Fibroblast of lung (primary cell): ENCODE data around the gene SRPK2.

ENCODE experiments used
- CTCF ChIP-seq, 2 donors: IDR thresholded peaks in 1 of 2; conservative IDR thresholded peaks in 1 of 2; 1 replicate in 1 of 2; 2 replicates in 1 of 2; pipeline ENCODE4 v1.5.1; 2011 to 2012; ENCODE audit warnings: low read length in 2 of 2, control low read depth in 1 of 2, inconsistent platforms in 1 of 2, low read depth in 1 of 2, mild to moderate bottlenecking in 1 of 2
- EZH2 ChIP-seq: IDR thresholded peaks from 2 replicates; pipeline ENCODE4 v1.5.1; 2012; ENCODE audit warnings: low read length, control low read depth, mild to moderate bottlenecking; ENCODE audit errors: missing control alignments

GRCh38 chr7:105298439-105298894, 90.3 kb downstream of the SRPK2 start:
- TF ChIP-seq CTCF (conservative IDR thresholded peaks at IDR 0.05 in 1 of 2, IDR thresholded peaks at IDR 0.05 in 1 of 2; ENCODE audit: low read depth in 1 of 2, low read length in 2 of 2), result no peak
- TF ChIP-seq EZH2, result no peak
